Regular cardiac myocyte (primary cell): ENCODE data around the gene SREK1IP1. TPM values are rescaled to one million over a fixed set of nuclear protein-coding genes. Genes with fewer than 3 reads are reported as not detected.

ENCODE experiments used
- total RNA-seq: library from RNA; depleted of rRNA; stranded (reverse); fragments of >200 nt; gene quantifications from 2 replicates; pipeline ENCODE4 v1.2.3, GENCODE V29; 2014

The SREK1IP1 gene
- total RNA-seq = 10.7 and 11.7 TPM in 2 replicates

DNA sequence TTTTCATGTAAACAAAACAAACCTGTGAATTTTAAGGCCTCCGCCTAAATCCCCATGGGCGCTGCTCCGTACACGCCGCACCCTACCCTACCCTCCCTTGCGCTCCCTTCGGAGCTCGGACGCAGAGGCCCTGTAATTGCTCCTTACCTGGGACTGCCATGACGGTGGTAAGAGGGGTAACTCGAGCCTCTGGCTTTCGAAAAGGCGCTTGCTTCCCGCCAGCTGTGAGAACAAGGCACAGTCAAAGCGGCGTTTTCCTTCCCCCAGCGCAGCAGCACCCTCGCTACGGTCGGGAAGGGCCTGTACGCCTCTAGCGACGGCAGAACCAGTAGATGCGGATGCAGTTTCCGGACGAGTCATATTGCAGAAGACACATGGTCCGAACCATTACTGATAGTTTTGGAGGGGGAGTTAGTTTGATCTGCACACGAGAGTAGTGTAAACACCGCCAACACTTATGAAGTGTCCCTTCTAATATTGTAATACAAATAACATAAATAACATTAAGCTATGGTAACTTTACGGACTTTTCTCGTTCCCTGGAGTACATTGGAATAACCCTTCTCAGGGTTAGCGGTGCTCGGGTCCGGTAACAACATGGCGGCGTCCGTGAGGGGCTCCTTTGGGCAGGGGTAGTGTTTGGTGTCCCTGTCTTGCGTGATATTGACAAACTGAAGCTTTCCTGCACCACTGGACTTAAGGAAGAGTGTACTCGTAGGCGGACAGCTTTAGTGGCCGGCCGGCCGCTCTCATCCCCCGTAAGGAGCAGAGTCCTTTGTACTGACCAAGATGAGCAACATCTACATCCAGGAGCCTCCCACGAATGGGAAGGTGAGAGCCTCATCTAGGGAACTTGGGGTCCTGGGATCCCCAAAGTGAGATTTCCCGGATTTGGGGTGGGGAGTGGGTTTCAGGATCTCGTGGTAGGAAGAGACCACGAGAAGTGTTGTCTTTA, at the start of gene SREK1IP1, which contains the start of gene CWC27:
SREK1IP1 (minus strand) TSS at position 334 of the 955 bp plus-strand sequence; CDS start at position 160, 174 bp downstream.
CWC27 (plus strand) TSS at position 573 of the 955 bp plus-strand sequence; CDS start at position 790, 217 bp downstream.

DNA sequence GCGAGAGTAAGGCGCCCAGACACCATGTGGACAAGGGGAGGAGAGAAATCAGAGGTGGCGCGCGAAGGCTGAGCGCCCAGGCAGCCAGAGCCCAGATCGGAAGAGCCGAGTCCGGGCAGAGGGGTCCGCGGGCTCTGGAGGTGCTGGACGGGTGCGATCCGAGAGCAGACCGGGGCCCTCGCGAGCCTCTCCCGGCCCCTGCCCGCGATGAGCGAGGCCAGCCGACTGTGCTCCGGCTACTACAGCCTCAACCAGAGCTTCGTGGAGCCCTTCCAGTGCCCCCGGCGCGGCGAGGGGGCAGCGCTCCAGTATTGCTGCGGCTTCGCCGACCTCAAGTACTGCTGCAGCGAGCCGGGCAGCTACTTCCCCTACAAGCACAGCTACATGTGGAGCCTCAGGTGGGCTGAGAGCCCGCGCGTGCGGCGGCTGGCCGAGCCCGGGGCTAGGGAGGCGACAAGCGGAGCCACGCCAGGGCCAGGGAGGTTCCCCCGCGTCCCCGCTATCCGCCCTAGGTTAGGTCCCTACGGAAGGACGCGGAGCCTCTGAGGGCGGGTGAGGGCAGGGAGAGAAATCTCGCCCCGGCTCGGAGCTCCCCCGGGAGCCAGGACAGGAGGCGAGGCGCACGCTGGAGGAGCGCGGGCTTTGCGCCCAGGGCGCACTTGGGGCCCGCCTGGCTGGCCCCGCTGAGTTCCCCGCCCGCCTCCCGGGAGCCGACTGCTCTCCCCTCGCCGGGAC, 77.9 kb downstream of the SREK1IP1 start, which contains the start of gene SHISAL2B:
SHISAL2B (plus strand) TSS at position 87 of the 735 bp plus-strand sequence; CDS start at position 208, 121 bp downstream.

Other genes with a start within 250 kb of the SREK1IP1 start
- not detected in 2 replicates for gene SHISAL2B, start 78.2 kb downstream of the SREK1IP1 start, total RNA-seq
- gene CWC27, start 239 bp upstream of the SREK1IP1 start, total RNA-seq = 13.0 and 20.9 TPM in 2 replicates